ENCODE measurements around the gene YRDC.

Gene YRDC

DNA sequence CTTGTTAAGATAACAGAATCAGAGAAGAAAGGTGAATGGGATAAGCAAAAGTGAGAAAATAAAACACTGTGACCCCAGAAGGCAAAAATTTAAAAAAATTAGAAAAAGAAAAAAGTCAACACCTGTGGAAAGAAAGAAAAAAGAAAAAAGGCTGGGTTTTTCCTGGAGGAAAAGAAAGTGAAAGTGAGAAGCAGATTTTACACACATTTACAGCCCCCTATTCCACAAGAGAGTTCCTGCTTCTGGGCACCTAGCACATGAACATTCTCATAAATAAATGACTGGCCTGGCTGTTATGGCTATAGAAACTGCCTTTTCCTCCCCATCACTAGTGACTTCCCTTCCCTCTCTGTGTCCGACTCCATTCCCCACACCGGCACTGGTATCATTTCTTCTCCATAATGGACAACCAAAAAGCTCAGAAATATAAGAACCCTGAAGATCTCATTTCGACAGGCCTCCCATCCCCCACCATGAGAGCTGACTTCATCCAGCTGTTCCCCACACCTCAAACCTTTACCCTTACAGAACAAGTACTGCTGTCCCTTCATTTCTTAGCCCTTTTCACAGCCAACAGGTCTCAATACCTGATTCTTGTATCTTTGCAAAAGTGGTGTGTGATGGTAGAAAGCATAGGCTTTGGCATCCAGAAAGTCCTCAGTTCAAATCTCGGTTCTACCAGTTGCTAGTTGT lies 38.8 kb upstream of the YRDC start:
- TF ChIP-seq ZFX (IDR thresholded peaks at IDR 0.05) = no peak
- TF ChIP-seq, protein P1, sequence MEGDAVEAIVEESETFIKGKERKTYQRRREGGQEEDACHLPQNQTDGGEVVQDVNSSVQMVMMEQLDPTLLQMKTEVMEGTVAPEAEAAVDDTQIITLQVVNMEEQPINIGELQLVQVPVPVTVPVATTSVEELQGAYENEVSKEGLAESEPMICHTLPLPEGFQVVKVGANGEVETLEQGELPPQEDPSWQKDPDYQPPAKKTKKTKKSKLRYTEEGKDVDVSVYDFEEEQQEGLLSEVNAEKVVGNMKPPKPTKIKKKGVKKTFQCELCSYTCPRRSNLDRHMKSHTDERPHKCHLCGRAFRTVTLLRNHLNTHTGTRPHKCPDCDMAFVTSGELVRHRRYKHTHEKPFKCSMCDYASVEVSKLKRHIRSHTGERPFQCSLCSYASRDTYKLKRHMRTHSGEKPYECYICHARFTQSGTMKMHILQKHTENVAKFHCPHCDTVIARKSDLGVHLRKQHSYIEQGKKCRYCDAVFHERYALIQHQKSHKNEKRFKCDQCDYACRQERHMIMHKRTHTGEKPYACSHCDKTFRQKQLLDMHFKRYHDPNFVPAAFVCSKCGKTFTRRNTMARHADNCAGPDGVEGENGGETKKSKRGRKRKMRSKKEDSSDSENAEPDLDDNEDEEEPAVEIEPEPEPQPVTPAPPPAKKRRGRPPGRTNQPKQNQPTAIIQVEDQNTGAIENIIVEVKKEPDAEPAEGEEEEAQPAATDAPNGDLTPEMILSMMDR (conservative IDR thresholded peaks at IDR 0.05) = no peak
- H3K27ac ChIP-seq = no peak overlapping the region

DNA sequence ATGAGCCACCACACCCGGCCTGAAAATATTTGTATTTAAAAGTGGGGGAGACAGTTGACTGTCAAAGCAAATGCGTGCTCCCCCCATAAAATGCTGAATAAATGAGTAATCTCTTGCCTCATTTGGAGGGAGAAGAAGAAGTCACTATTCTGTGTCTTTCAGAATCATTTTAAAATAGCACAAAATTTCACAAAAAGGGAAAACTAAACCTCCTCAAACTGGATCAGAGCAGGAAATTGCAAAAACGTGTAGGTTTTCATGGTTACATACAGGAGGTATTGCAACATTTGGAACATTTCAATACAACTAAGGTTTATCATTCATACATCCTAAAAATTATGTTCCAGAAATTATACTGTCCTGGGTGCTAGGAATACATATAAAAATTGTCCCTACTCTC lies 37.8 kb upstream of the YRDC start:
- H3K27ac ChIP-seq = no peak overlapping the region
- no peak for TF ChIP-seq ZFX (IDR thresholded peaks at IDR 0.05)
- TF ChIP-seq, protein P1 (conservative IDR thresholded peaks at IDR 0.05) = no peak

DNA sequence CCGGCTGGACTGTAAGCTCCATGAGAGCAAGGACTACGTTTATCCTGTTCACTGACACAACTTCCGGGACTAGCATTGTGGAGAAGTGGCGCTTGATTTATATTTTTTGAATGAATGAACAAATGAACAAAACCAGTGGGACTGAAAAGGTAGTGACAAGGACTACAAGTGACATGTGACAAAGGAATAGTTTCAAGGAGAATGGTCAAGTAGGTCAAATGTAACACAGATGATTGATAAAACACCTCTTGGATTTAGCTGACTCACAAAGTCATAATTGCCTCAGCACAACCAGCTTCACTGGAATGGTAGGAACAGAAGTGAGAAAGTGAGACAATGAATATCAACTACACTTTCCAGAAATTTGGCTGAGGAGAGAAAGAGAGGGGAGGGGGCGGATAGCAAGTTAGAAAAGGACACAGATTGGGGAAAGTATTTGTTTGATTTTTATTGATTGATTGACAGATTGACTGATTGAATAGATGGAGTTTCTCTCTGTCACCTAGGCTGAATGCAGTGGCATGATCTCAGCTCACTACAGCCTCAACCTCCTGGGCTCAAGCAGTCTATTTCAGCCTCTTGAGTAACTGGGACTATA lies 37.1 kb upstream of the YRDC start:
- TF ChIP-seq ZFX (IDR thresholded peaks at IDR 0.05) = no peak
- TF ChIP-seq, protein P1 (conservative IDR thresholded peaks at IDR 0.05) = no peak
- H3K27ac ChIP-seq = no peak overlapping the region

DNA sequence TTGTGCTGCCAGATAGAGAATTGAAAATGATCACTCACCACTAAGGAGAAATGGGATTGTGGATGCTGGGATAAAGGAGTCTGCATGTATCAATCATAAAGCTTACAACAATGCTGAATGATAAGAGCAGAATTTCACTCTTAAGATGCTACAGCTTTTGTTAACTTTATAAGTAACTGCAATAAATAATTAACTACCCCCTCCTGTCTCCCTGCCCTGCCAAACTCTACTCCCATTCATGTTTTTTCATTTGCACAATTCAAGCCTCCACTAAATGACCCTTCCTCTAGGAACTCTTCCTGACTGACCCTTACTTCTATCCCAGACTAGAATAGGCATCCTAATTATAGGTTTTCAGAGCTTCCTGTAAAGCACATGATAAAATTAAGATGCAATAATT lies 36.5 kb upstream of the YRDC start:
- H3K27ac ChIP-seq = no peak overlapping the region
- TF ChIP-seq, protein P1 (conservative IDR thresholded peaks at IDR 0.05) = no peak
- no peak for TF ChIP-seq ZFX (IDR thresholded peaks at IDR 0.05)

DNA sequence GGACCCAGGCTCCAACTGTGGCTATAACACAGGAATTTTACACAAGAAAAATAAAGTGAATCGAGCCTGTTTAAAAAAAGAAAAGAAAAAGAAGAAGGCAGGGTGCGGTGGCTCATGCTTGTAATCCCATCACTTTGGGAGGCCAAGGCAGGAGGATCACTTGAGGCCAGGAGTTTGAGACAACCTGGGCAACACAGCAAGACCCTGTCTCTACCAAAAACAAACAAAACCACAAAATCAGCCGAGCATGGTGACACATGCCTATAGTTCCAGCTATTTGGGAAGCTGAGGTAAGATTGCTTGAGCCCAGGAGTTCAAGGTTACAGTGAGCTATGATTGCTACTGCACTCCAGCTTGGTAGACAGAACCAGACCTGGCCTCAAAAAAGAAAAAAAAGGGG lies 33.6 kb upstream of the YRDC start:
- no peak overlapping the region for H3K27ac ChIP-seq
- TF ChIP-seq, protein P1 (conservative IDR thresholded peaks at IDR 0.05) = no peak
- no peak for TF ChIP-seq ZFX (IDR thresholded peaks at IDR 0.05)

DNA sequence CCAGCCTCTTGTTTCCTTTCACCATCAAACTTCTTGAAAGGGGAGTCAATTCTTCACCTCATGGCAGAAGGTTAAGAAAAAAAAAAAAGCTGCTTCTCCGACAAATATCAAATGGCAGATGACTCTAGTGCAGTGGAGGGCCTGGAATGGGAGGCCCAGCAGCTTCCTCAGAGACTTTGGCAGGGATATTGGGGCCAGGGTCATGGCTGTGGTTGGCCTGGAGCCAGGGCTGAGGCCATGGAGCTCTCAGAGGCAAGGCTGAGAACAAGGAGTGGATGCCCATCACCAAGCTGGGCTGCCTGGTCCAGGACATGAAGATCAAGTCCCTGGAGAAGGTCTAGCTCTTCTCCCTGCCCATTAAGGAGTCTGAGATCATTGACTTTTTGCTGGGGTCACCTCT lies 32.7 kb upstream of the YRDC start:
- TF ChIP-seq, protein P1 (conservative IDR thresholded peaks at IDR 0.05) = no peak
- TF ChIP-seq ZFX (IDR thresholded peaks at IDR 0.05) = no peak
- no peak overlapping the region for H3K27ac ChIP-seq

DNA sequence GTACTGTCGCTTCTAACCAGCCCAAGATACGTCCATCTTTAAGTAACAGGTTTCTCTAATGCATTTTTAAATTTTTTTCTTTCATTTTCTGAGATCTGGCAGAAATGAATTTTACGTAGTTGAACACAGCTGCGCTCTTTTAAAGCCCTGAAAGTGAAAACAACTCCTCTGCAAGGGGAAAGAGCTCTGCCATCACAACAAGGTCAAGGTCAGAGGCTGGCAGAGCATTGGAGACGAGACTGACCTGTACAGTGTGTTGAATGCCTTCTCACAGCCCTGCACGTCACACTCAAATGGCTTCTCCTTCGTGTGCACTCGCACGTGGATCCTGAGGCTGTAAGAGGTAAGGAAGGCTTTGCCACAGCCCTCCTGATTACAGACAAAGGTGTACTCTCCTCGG lies 31.7 kb upstream of the YRDC start:
- no peak for TF ChIP-seq ZFX (IDR thresholded peaks at IDR 0.05)
- TF ChIP-seq, protein P1 (conservative IDR thresholded peaks at IDR 0.05) = no peak
- H3K27ac ChIP-seq = no peak overlapping the region
